ENCODE data around the gene ZFP57. TPM values are rescaled to one million over a fixed set of nuclear protein-coding genes. Genes with fewer than 3 reads are reported as not detected.

ZFP57 gene
- total RNA-seq, 4 donors from 2014 or later, result 0.16 TPM; not detected in 3

DNA sequence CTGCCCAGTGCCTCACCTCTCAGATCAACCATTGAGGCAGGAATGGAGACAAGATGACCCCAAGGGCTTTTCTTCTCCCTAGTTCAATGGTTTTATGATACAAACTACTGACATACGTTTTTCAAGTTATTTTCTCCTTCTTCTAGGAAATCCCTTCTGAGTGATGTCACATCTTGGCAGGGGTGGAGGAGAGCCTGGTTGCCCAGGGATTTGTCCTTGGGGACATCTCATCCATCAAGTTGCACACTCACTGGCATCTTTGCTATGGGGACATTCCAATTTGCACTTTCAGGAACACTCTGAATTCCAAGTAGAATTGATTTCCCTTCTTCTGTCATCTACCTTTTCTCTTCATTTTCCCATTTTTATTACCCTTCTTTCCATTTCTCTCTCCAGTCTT, 9.9 kb downstream of the ZFP57 start:
- H3K4me3 ChIP-seq, result no peak overlapping the region
- no peaks in the 10 kb centered on the region for H3K9me3 ChIP-seq
- H3K27me3 ChIP-seq, result peaks cover 0 to 17% (median 7%) of the 10 kb centered on the region in 3 donors
- H3K27ac ChIP-seq, result no peak overlapping the region
- DNase-seq (no peak), ATAC-seq (no peak)
- no peaks in the 10 kb centered on the region for H3K36me3 ChIP-seq
- in situ Hi-C loops (cut with MboI; ENCODE audit: low sequenced_read_pairs in 4 of 4) (no loop called here), intact Hi-C loops (cut with DNase I; ENCODE audit: low total_unique reads) (no loop called here)
- no peaks in the 10 kb centered on the region for H3K4me1 ChIP-seq
- TF ChIP-seq, protein P1, sequence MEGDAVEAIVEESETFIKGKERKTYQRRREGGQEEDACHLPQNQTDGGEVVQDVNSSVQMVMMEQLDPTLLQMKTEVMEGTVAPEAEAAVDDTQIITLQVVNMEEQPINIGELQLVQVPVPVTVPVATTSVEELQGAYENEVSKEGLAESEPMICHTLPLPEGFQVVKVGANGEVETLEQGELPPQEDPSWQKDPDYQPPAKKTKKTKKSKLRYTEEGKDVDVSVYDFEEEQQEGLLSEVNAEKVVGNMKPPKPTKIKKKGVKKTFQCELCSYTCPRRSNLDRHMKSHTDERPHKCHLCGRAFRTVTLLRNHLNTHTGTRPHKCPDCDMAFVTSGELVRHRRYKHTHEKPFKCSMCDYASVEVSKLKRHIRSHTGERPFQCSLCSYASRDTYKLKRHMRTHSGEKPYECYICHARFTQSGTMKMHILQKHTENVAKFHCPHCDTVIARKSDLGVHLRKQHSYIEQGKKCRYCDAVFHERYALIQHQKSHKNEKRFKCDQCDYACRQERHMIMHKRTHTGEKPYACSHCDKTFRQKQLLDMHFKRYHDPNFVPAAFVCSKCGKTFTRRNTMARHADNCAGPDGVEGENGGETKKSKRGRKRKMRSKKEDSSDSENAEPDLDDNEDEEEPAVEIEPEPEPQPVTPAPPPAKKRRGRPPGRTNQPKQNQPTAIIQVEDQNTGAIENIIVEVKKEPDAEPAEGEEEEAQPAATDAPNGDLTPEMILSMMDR (IDR thresholded peaks at IDR 0.05 in 4 of 5, conservative IDR thresholded peaks at IDR 0.05 in 1 of 5), result no peak
- no peak for TF ChIP-seq POLR2A (IDR thresholded peaks at IDR 0.05)

DNA sequence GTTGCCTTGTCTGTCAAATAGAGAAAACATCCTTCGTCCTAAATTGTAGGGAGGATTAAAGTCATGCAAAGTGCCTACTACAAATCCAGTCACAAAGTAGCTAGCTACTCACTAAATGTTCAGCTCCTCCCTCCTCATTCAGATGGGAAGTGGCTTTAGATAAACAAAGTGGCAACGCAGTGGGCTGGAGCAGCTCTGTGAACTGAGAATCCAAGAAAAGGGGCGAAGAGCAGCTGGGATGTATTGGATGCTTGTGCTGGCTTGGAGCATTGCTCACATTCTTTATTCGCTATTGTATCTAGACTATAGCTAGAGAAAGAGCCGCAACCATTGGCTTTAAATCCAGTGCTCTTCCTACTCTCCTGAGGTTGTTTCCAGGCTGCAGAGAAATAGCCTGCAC, 13.8 kb downstream of the ZFP57 start:
- peaks cover 5 to 30% (median 19%) of the 10 kb centered on the region in 3 donors for H3K27me3 ChIP-seq
- TF ChIP-seq POLR2A (IDR thresholded peaks at IDR 0.05), result no peak
- TF ChIP-seq, protein P1 (IDR thresholded peaks at IDR 0.05 in 4 of 5, conservative IDR thresholded peaks at IDR 0.05 in 1 of 5), result no peak
- no peaks in the 10 kb centered on the region for H3K4me1 ChIP-seq
- no peak overlapping the region for H3K4me3 ChIP-seq
- no peaks in the 10 kb centered on the region for H3K9me3 ChIP-seq
- H3K27ac ChIP-seq, result no peak overlapping the region
- in situ Hi-C loops (cut with MboI; ENCODE audit: low sequenced_read_pairs in 4 of 4) (no loop called here), intact Hi-C loops (cut with DNase I; ENCODE audit: low total_unique reads) (no loop called here)
- H3K36me3 ChIP-seq, result no peaks in the 10 kb centered on the region
- DNase-seq (no peak), ATAC-seq (no peak)

DNA sequence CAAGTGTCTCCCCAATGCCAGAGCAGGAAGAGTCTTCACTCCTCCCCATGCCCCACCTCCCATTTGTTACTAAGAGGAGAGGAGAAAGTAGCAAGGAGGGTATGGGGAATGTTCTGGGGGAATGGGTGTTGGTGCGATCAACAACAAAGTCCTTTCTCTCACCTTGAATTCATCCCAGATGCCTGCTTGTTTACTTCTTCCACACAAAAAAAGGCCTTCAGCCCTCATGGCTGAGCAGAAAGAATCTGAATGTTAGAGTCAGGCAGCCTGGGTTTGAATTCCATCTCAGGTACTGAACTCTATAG, 14.2 kb downstream of the ZFP57 start:
- no peaks in the 10 kb centered on the region for H3K9me3 ChIP-seq
- DNase-seq (no peak), ATAC-seq (no peak)
- no peaks in the 10 kb centered on the region for H3K4me1 ChIP-seq
- H3K36me3 ChIP-seq, result no peaks in the 10 kb centered on the region
- intact Hi-C loops (cut with DNase I; ENCODE audit: low total_unique reads), result no loop called here
- in situ Hi-C loops (cut with MboI; ENCODE audit: low sequenced_read_pairs in 4 of 4), result no loop called here
- no peak overlapping the region for H3K27ac ChIP-seq
- no peak overlapping the region for H3K4me3 ChIP-seq
- TF ChIP-seq, protein P1 (IDR thresholded peaks at IDR 0.05 in 4 of 5, conservative IDR thresholded peaks at IDR 0.05 in 1 of 5), result no peak
- TF ChIP-seq POLR2A (IDR thresholded peaks at IDR 0.05), result no peak
- peaks cover 5 to 34% (median 22%) of the 10 kb centered on the region in 3 donors for H3K27me3 ChIP-seq

DNA sequence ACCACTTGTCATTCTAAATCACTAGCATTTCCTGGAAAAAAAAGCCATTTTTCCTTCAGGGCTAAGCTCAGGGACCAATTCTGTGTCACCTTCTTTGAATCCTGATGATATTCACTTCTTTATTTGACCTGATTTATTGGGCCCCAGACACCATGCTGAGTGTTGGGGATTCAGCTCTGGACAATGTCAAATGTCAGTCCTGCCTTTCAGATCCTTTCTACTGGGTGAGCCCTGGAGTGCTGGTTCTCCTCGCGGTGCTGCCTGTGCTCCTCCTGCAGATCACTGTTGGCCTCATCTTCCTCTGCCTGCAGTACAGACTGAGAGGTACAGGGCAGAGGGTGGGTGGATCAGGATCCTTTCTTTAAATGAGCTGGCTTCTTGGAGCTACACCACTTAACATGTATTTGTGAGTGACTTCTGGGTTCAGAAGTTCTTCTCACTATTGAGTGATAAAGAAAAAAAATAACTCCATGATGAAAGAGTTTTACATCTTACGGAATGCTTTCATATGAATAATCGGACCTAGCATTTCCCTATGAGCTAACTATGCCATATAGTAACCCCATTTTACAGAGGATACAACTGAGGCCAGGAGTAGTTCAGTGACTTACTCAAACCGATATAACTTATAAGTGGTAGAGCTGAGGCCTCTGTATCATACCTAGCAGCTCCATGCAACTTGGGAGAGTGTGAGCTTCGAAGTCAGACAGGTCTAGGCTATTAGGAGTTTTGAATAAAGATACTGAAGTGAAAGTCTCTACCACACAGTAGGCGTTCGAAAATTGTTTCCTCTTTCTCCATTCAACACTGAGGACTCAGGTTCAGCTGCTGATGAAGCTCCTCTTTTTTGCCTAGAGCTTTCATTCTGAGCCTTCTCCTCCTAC, 14.8 kb downstream of the ZFP57 start:
- Histone ChIP-seq H3K36me3 (no peaks in the 10 kb centered on the region), H3K4me1 (no peaks in the 10 kb centered on the region), H3K27ac (no peak overlapping the region), H3K9me3 (no peaks in the 10 kb centered on the region), H3K27me3 (peaks cover 5 to 34% (median 28%) of the 10 kb centered on the region in 3 donors), H3K4me3 (no peak overlapping the region)
- TF ChIP-seq, protein P1 (IDR thresholded peaks at IDR 0.05 in 4 of 5, conservative IDR thresholded peaks at IDR 0.05 in 1 of 5), result no peak
- no peak for TF ChIP-seq POLR2A (IDR thresholded peaks at IDR 0.05)
- intact Hi-C loops (cut with DNase I; ENCODE audit: low total_unique reads), result no loop called here
- in situ Hi-C loops (cut with MboI; ENCODE audit: low sequenced_read_pairs in 4 of 4), result no loop called here
- ATAC-seq (no peak), DNase-seq (no peak)
